PFSK-1 (cell line): ENCODE data around the gene NAT9.
A peak's percentile ranks its signal among the peaks of the same experiment; 100 is the strongest.

ENCODE experiments used
- FOXP2 ChIP-seq: optimal IDR thresholded peaks from 2 replicates; pipeline ENCODE3; 2011; ENCODE audit warnings: borderline replicate concordance, control low read depth, inconsistent platforms; ENCODE audit not compliant: insufficient read depth; ENCODE audit errors: extremely low read length, extremely low read depth
- POLR2AphosphoS5 ChIP-seq: IDR thresholded peaks from 2 replicates; pipeline ENCODE4 v1.6.1; 2012; ENCODE audit warnings: low read depth, mild to moderate bottlenecking, control low read depth, low read length, moderate library complexity
- REST ChIP-seq, 2 experiments: IDR thresholded peaks; 2 replicates each; pipeline versions ENCODE4 v1.6.1 to v1.8.0; 2011 to 2012; ENCODE audit warnings: low read depth in 2 of 2, low read length in 2 of 2, control low read depth in 1 of 2, inconsistent platforms in 1 of 2, mild to moderate bottlenecking in 1 of 2, moderate library complexity in 1 of 2; ENCODE audit not compliant: insufficient read depth in 1 of 2
- TAF1 ChIP-seq: IDR thresholded peaks from 2 replicates; pipeline ENCODE4 v1.6.1; 2012; ENCODE audit warnings: low read length, control low read depth, borderline replicate concordance; ENCODE audit not compliant: insufficient read depth

- 0 out of 2 replicates have a peak, but pooled peaks have one; percentile 7 for TF ChIP-seq POLR2AphosphoS5
- TF ChIP-seq REST (IDR thresholded peaks at IDR 0.05; ENCODE audit: insufficient read depth in 1 of 2, low read depth in 2 of 2, low read length in 2 of 2) = no peak
- no peak for TF ChIP-seq TAF1
- no peak for TF ChIP-seq FOXP2
Observed at GRCh38 chr17:74770498-74771318, 5.4 kb downstream of the NAT9 start.
